ENCODE data around the gene RIC3. TPM values are rescaled to one million over a fixed set of nuclear protein-coding genes. Genes with fewer than 3 reads are reported as not detected.

The RIC3 gene
- total RNA-seq, 1 experiment from 2014 or later, result not detected

DNA sequence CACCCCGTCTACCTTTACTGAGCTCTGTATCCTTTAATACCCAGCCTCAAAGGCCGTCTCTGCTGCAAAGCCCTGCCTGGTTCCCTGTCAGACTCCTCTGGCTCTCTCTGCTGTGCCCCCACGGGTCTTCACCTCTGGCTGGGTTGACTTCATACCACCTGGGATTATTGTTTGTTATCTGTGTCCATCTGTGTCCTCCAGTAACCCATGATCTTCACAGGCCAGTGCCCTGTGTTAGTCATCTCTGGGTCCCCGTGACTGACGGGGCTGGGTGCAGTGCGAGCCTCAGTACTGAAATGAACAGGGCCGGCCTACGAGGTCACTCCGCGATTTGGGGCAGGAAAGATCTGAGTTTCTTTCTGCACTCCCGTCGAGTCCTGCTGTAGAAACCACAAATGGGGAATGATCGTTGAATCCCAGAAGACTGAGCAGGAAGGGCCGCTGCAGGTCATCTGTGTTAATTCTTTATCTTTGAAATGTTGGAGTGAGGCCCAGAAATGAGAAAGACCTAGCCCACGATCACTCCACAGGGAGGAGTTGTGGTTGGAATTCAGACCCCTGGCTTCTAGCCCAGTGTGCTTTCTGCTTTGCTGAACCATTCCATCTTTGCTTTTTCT is 100.1 kb downstream of the RIC3 start:
- no TSS peak for BruUV-seq (replicated peaks)
- peak; percentile 55 for DNase-seq (ENCODE audit: low spot score)
- H3K9me3 ChIP-seq (ENCODE audit: low read depth, low read length, poor library complexity, severe bottlenecking), result no peaks in the 10 kb centered on the region
- H3K27ac ChIP-seq (ENCODE audit: low read depth, low read length, poor library complexity, severe bottlenecking), result no peak overlapping the region
- H3K36me3 ChIP-seq (ENCODE audit: insufficient read depth, low read length, poor library complexity, severe bottlenecking), result no peaks in the 10 kb centered on the region
- ChIA-PET CTCF (no interaction called here), POLR2A (ENCODE audit: low non-redundant PET) (no interaction called here)
- H3K27me3 ChIP-seq (replicated peaks; ENCODE audit: insufficient read depth, low read depth, low read length, poor library complexity), result peaks cover 3% of the 10 kb centered on the region
- intact Hi-C loops (cut with micrococcal nuclease; ENCODE audit: unreplicated experiment), result no loop called here
- H3K4me3 ChIP-seq (ENCODE audit: low read depth, low read length, poor library complexity, severe bottlenecking), result no peak overlapping the region
- TF ChIP-seq EZH2 (IDR thresholded peaks at IDR 0.05; ENCODE audit: borderline replicate concordance, low read depth, low read length, poor library complexity, severe bottlenecking), result no peak
- TF ChIP-seq, protein P1, sequence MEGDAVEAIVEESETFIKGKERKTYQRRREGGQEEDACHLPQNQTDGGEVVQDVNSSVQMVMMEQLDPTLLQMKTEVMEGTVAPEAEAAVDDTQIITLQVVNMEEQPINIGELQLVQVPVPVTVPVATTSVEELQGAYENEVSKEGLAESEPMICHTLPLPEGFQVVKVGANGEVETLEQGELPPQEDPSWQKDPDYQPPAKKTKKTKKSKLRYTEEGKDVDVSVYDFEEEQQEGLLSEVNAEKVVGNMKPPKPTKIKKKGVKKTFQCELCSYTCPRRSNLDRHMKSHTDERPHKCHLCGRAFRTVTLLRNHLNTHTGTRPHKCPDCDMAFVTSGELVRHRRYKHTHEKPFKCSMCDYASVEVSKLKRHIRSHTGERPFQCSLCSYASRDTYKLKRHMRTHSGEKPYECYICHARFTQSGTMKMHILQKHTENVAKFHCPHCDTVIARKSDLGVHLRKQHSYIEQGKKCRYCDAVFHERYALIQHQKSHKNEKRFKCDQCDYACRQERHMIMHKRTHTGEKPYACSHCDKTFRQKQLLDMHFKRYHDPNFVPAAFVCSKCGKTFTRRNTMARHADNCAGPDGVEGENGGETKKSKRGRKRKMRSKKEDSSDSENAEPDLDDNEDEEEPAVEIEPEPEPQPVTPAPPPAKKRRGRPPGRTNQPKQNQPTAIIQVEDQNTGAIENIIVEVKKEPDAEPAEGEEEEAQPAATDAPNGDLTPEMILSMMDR (conservative IDR thresholded peaks at IDR 0.05; ENCODE audit: low read depth, low read length), result no peak
- H3K4me1 ChIP-seq (ENCODE audit: insufficient read depth, low read length, poor library complexity, severe bottlenecking), result peaks cover 6% of the 10 kb centered on the region

- BruUV-seq (replicated peaks), result no TSS peak
- no peaks in the 10 kb centered on the region for H3K36me3 ChIP-seq (ENCODE audit: insufficient read depth, low read length, poor library complexity, severe bottlenecking)
- ChIA-PET CTCF (no interaction called here), POLR2A (ENCODE audit: low non-redundant PET) (no interaction called here)
- H3K9me3 ChIP-seq (ENCODE audit: low read depth, low read length, poor library complexity, severe bottlenecking), result no peaks in the 10 kb centered on the region
- H3K27me3 ChIP-seq (replicated peaks; ENCODE audit: insufficient read depth, low read depth, low read length, poor library complexity), result peaks cover 2% of the 10 kb centered on the region
- no peak overlapping the region for H3K4me3 ChIP-seq (ENCODE audit: low read depth, low read length, poor library complexity, severe bottlenecking)
- TF ChIP-seq EZH2 (IDR thresholded peaks at IDR 0.05; ENCODE audit: borderline replicate concordance, low read depth, low read length, poor library complexity, severe bottlenecking), result no peak
- TF ChIP-seq, protein P1 (conservative IDR thresholded peaks at IDR 0.05; ENCODE audit: low read depth, low read length), result no peak
- peaks cover 6% of the 10 kb centered on the region for H3K4me1 ChIP-seq (ENCODE audit: insufficient read depth, low read length, poor library complexity, severe bottlenecking)
- DNase-seq (ENCODE audit: low spot score), result no peak
- H3K27ac ChIP-seq (ENCODE audit: low read depth, low read length, poor library complexity, severe bottlenecking), result no peak overlapping the region
- intact Hi-C loops (cut with micrococcal nuclease; ENCODE audit: unreplicated experiment), result no loop called here
These were observed 100.8 kb downstream of the RIC3 start for GRCh38 chr11:8067929-8068575.

GRCh38 chr11:8067567-8067928 is 101.3 kb downstream of the RIC3 start:
- H3K9me3 ChIP-seq (ENCODE audit: low read depth, low read length, poor library complexity, severe bottlenecking), result no peaks in the 10 kb centered on the region
- no TSS peak for BruUV-seq (replicated peaks)
- no peak overlapping the region for H3K27ac ChIP-seq (ENCODE audit: low read depth, low read length, poor library complexity, severe bottlenecking)
- TF ChIP-seq, protein P1 (conservative IDR thresholded peaks at IDR 0.05; ENCODE audit: low read depth, low read length), result no peak
- TF ChIP-seq EZH2 (IDR thresholded peaks at IDR 0.05; ENCODE audit: borderline replicate concordance, low read depth, low read length, poor library complexity, severe bottlenecking), result no peak
- no peaks in the 10 kb centered on the region for H3K27me3 ChIP-seq (replicated peaks; ENCODE audit: insufficient read depth, low read depth, low read length, poor library complexity)
- no peak for DNase-seq (ENCODE audit: low spot score)
- H3K36me3 ChIP-seq (ENCODE audit: insufficient read depth, low read length, poor library complexity, severe bottlenecking), result no peaks in the 10 kb centered on the region
- intact Hi-C loops (cut with micrococcal nuclease; ENCODE audit: unreplicated experiment), result no loop called here
- peaks cover 6% of the 10 kb centered on the region for H3K4me1 ChIP-seq (ENCODE audit: insufficient read depth, low read length, poor library complexity, severe bottlenecking)
- ChIA-PET POLR2A (ENCODE audit: low non-redundant PET) (no interaction called here), CTCF (no interaction called here)
- no peak overlapping the region for H3K4me3 ChIP-seq (ENCODE audit: low read depth, low read length, poor library complexity, severe bottlenecking)
